Common myeloid progenitor, CD34-positive (primary cell): ENCODE results near the gene CALU.

Experiments used
- CTCF ChIA-PET: fragments of 350-600 bp; sonication (Branson Sonifier 250); formaldehyde crosslinking; loops from one replicate; lab custom pipeline; 2021; ENCODE audit warnings: antibody characterized with exemption; lab: Charles Lee
- POLR2A ChIA-PET: fragments of 350-600 bp; sonication (Branson Sonifier 250); formaldehyde crosslinking; loops from one replicate; lab custom pipeline; 2021; ENCODE audit warnings: antibody characterized with exemption; lab: Charles Lee
- DNase-seq, 3 donors: peaks; one replicate each; pipeline versions ENCODE4 v3.0.0 to v3.0.0-alpha.2; 2013
- H3K27ac ChIP-seq, 2 experiments: 1 replicate in 1 of 2; 2 replicates in 1 of 2; pipeline ENCODE4 v1.7.0; 2013; ENCODE audit warnings: inconsistent platforms in 2 of 2, low read length in 2 of 2, mild to moderate bottlenecking in 2 of 2, low read depth in 1 of 2, moderate library complexity in 1 of 2; ENCODE audit not compliant: severe bottlenecking in 2 of 2, insufficient read depth in 1 of 2, poor library complexity in 1 of 2
- H3K27me3 ChIP-seq, 5 experiments: replicated peaks in 2 of 5; 1 replicate in 3 of 5; 2 replicates in 2 of 5; pipeline versions ENCODE4 v1.6.1 to v1.7.0; 2013; ENCODE audit warnings: low read length in 4 of 5, mild to moderate bottlenecking in 2 of 5, moderate library complexity in 2 of 5, inconsistent platforms in 1 of 5; ENCODE audit not compliant: insufficient read depth in 5 of 5, control insufficient read depth in 4 of 5
- H3K36me3 ChIP-seq, 4 experiments: 1 replicate in 2 of 4; 2 replicates in 2 of 4; pipeline versions ENCODE4 v1.6.1 to v1.7.0; 2013; ENCODE audit warnings: low read length in 3 of 4, control low read depth in 1 of 4, mild to moderate bottlenecking in 1 of 4; ENCODE audit not compliant: control insufficient read depth in 4 of 4, insufficient read depth in 4 of 4
- H3K4me1 ChIP-seq, 4 experiments: 1 replicate in 3 of 4; 2 replicates in 1 of 4; pipeline versions ENCODE4 v1.6.1 to v1.7.1; 2013; ENCODE audit warnings: low read length in 3 of 4, mild to moderate bottlenecking in 3 of 4, control low read depth in 1 of 4, inconsistent platforms in 1 of 4, moderate library complexity in 1 of 4; ENCODE audit not compliant: control insufficient read depth in 4 of 4, insufficient read depth in 4 of 4; ENCODE audit errors: control extremely low read depth in 1 of 4
- H3K4me3 ChIP-seq, 7 experiments: 1 replicate in 4 of 7; 2 replicates in 3 of 7; pipeline versions ENCODE4 v1.5.1 to v1.7.0; 2013; ENCODE audit warnings: mild to moderate bottlenecking in 7 of 7, low read length in 6 of 7, moderate library complexity in 6 of 7, inconsistent platforms in 2 of 7, low read depth in 2 of 7, control low read depth in 1 of 7; ENCODE audit not compliant: insufficient read depth in 4 of 7, control insufficient read depth in 1 of 7; ENCODE audit errors: extremely low read depth in 1 of 7
- H3K9me3 ChIP-seq, 5 experiments: 1 replicate in 4 of 5; 2 replicates in 1 of 5; pipeline versions ENCODE4 v1.6.1 to v1.7.1; 2013; ENCODE audit warnings: low read length in 4 of 5, mild to moderate bottlenecking in 2 of 5, inconsistent platforms in 1 of 5, low read depth in 1 of 5, moderate library complexity in 1 of 5; ENCODE audit not compliant: control insufficient read depth in 4 of 5, insufficient read depth in 2 of 5; ENCODE audit errors: control extremely low read depth in 1 of 5
- WGBS: methylation state at CpG from one replicate; pipeline ENCODE4 v1.1.5; 2013; ENCODE audit not compliant: insufficient coverage; 5-methylcytosine and 5-hydroxymethylcytosine counted together

CALU gene

DNA sequence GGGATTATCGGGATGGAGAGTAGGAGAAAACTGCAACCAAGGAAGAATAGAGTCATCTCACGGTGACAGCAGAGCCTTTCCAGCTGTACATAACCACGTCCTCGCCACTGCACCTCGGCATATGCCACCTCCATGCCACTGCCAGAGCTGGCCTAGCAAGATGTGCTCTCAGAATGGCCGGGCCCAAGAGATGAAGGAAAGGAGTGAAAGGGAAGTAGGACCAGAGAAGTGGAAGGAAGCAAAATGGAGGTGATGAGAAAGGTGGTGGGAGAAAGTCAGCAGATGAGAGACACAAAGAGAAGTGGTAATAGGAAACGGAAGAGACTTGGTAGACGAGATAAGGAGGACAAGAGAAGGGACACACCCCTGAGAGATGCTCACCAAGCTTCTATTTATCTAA, 8.0 kb upstream of the CALU start:
- Histone ChIP-seq H3K9me3 (no peaks in the 10 kb centered on the region), H3K27me3 (no peaks in the 10 kb centered on the region), H3K36me3 (no peaks in the 10 kb centered on the region), H3K4me3 (no peak overlapping the region), H3K4me1 (peaks cover 0 to 16% (median 9%) of the 10 kb centered on the region in 4 experiments), H3K27ac (no peak overlapping the region)
- 96% methylated on average over 4 of the region's 8 CpGs for whole genome bisulfite sequencing
- ChIA-PET POLR2A (interaction anchor here (0.6 kb wide), 1 partner anchor 35 kb away, joined by 3 read pairs; no protein-coding TSS in a partner anchor), CTCF (interaction anchor here (1.4 to 1.6 kb wide), 2 partner anchors 31 to 152 kb away, joined by 3 read pairs; no protein-coding TSS in a partner anchor)
- peak in 2 of 3 donors; percentile 10 to 24 for DNase-seq

DNA sequence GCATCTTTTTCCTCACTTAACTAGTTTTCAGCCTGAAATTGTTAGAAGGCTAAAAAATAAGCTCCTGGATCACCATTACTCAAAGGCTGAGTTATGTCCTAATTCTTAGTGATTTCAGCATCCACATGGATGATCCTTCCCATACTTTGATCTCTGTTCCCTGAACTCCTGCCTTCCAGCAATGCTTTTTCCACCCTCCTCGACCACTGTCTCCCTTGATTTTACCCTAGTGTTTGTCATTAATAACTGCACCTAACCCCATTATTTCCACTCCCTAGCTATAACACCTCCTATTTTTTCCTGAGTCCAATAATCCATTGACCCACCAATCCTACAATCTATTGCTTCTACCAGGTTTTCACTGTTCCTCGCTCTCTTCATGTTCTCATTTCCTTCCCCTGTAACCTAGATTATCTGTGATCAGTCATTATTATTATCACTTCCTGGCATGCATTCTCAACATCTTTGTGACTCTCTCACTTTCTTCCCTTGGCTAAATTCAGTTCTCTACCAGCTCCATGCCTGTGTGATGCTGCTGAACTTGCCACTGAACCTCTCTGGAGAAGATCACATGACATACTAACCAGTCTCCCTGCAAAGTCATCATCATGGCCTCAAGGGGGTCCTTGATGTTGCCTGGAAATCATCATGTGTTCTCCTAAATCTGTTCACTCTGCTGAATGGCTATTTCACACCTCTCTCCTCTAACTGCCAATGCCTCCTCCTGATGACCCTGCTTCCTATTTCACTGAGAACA, 6.5 kb upstream of the CALU start:
- DNase-seq: peak in 2 of 3 donors; percentile 15 to 32
- POLR2A ChIA-PET: no interaction called here
- 75% methylated on average over 2 of the region's 2 CpGs for WGBS
- CTCF ChIA-PET: interaction anchor here (0.6 to 1.3 kb wide), 2 partner anchors 9 to 1856 kb away, joined by 3 read pairs; no protein-coding TSS in a partner anchor
- peaks cover 0 to 16% (median 9%) of the 10 kb centered on the region in 4 experiments for H3K4me1 ChIP-seq
- H3K27me3 ChIP-seq: no peaks in the 10 kb centered on the region
- H3K36me3 ChIP-seq: no peaks in the 10 kb centered on the region
- H3K4me3 ChIP-seq: no peak overlapping the region
- no peak overlapping the region for H3K27ac ChIP-seq
- H3K9me3 ChIP-seq: no peaks in the 10 kb centered on the region

DNA sequence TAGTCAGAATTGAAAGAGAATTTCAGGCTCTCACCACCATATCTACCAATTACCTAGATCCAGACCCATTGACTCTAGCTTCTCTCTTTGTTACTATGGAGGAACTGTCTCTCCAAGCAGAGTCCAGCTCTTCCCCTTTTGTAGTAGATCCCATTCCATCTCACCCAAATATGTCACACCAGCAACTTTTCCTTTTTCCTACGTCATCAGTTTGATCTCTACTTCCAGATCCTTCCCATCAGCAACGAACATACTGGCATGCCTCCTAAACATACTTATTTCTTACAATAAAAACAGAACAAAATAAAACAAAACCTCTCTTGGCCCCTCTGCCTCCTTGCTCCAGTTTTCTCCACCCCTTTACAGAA, 5.9 kb upstream of the CALU start:
- 100% methylated on average over 2 of the region's 2 CpGs for WGBS
- H3K4me1 ChIP-seq: peaks cover 0 to 16% (median 9%) of the 10 kb centered on the region in 4 experiments
- no peak overlapping the region for H3K27ac ChIP-seq
- H3K4me3 ChIP-seq: no peak overlapping the region
- no peak for DNase-seq
- no peaks in the 10 kb centered on the region for H3K9me3 ChIP-seq
- ChIA-PET CTCF (no interaction called here), POLR2A (no interaction called here)
- no peaks in the 10 kb centered on the region for H3K27me3 ChIP-seq
- H3K36me3 ChIP-seq: no peaks in the 10 kb centered on the region

- CTCF ChIA-PET: no interaction called here
- POLR2A ChIA-PET: no interaction called here
- Histone ChIP-seq H3K27ac (no peak overlapping the region), H3K9me3 (no peaks in the 10 kb centered on the region), H3K27me3 (no peaks in the 10 kb centered on the region), H3K4me3 (no peak overlapping the region), H3K4me1 (peaks cover 3 to 25% (median 14%) of the 10 kb centered on the region in 4 experiments), H3K36me3 (no peaks in the 10 kb centered on the region)
- WGBS: no CpG with 5 or more reads among the region's 1 CpG
- peak in 2 of 3 donors; percentile 9 to 26 for DNase-seq
These were observed 4.3 kb upstream of the CALU start for GRCh38 chr7:128734890-128735289.

GRCh38 chr7:128735436-128735835, 3.7 kb upstream of the CALU start:
- CTCF ChIA-PET: no interaction called here
- Histone ChIP-seq H3K9me3 (no peaks in the 10 kb centered on the region), H3K27ac (no peak overlapping the region), H3K4me3 (peak overlapping the region in 1 of 7 experiments; percentile 27), H3K36me3 (no peaks in the 10 kb centered on the region), H3K27me3 (no peaks in the 10 kb centered on the region), H3K4me1 (peaks cover 7 to 31% (median 19%) of the 10 kb centered on the region in 4 experiments)
- POLR2A ChIA-PET: no interaction called here
- WGBS: 42% methylated on average over 5 of the region's 5 CpGs
- peak; percentile 25 to 79 (median 73) for DNase-seq

- POLR2A ChIA-PET: interaction anchor here (0.5 kb wide), 1 partner anchor 9 kb away, joined by 5 read pairs; no protein-coding TSS in a partner anchor
- Histone ChIP-seq H3K9me3 (no peaks in the 10 kb centered on the region), H3K27ac (no peak overlapping the region), H3K4me1 (peaks cover 7 to 37% (median 24%) of the 10 kb centered on the region in 4 experiments), H3K36me3 (no peaks in the 10 kb centered on the region), H3K27me3 (no peaks in the 10 kb centered on the region), H3K4me3 (no peak overlapping the region)
- 87% methylated on average over 2 of the region's 4 CpGs for WGBS
- no peak for DNase-seq
- CTCF ChIA-PET: interaction anchor here (5.1 kb wide), 1 partner anchor 12 kb away, joined by 25 read pairs; no protein-coding TSS in a partner anchor
These were observed 1.7 kb upstream of the CALU start for GRCh38 chr7:128737441-128737840.

DNA sequence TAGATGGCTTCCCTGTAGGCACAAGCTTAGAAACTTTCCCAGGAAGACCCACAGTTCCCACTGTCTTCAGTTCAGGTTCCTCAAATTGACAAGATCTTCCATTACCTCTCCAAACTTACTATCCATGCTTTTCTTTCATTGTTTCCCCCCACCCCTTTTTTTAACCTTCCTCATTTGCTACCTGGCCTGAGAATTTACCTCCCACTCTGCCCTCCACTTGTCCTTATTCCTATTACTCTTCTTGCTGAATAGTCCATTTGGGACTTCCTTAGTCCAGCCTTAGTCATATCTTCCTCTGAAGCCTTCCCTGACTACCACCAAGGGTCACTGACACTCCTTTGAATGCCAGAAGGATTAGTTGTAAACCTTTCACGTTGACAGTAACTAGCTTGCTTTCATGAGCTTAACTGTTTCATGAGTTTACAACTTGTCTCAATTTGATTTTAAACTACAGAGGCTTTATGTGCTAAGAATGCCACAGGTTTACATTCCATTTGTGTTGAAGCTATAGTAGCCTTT, 1.2 kb upstream of the CALU start:
- 100% methylated on average over 1 of the region's 1 CpG for WGBS
- ChIA-PET POLR2A (interaction anchor here (0.6 kb wide), 1 partner anchor 315 kb away, joined by 4 read pairs; no protein-coding TSS in a partner anchor), CTCF (interaction anchor here (0.9 to 5.1 kb wide), 2 partner anchors 13 to 142 kb away, joined by 3 to 25 read pairs; no protein-coding TSS in a partner anchor)
- peaks cover 7 to 34% (median 24%) of the 10 kb centered on the region in 4 experiments for H3K4me1 ChIP-seq
- H3K36me3 ChIP-seq: no peaks in the 10 kb centered on the region
- no peaks in the 10 kb centered on the region for H3K9me3 ChIP-seq
- no peak overlapping the region for H3K4me3 ChIP-seq
- no peak for DNase-seq
- peak overlapping the region in 1 of 2 experiments; percentile 86 for H3K27ac ChIP-seq
- no peaks in the 10 kb centered on the region for H3K27me3 ChIP-seq
